ENCODE results near the gene PLEKHJ1. TPM values are rescaled to one million over a fixed set of nuclear protein-coding genes. Genes with fewer than 3 reads are reported as not detected.

The PLEKHJ1 gene
- total and polyA plus RNA-seq, 9 of the 15 experiments (the other 6 are each of a cell fraction or from before 2014, with no cell fraction given): 1.5 to 188 (median 63.9) TPM

DNA sequence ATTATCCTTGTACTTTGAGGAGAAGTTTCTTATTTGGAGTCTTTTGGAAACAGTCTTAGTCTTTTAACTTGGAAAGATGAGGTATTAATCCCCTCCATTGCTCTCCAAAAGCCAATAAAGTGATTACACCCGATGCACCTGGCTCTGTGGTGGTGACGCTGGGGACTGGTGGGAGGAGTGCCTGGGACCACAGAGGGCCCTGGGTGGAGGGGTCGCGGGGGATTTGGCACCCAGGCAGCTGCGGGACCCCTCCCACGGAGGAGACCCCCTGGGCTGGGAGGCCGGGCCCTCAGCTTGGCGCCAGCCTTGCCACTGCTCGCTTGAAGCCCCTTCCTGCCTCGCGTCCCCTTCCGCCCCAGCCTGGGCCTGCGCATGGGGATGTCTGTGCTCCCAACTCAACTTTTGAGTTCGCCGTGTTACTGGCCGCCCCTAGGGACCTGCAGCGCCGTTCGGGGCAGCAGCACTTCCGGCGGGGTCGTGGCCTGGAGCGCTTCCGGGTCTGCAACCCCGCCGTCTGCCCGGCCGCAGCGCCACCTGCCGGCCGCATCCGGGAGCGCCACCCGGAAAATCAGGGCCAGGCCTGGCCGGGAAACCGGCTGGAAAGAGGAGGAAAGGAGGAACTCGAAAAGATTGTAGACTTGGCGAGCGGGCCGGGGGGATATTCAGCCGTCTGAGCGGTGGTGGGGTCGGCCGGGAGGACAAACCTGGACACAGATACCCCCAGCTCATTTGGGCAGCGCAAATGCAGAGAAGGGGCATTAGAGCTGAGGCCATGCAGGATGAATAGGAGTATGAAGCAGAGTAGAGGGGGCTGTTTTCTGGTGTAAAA, 37.4 kb upstream of the PLEKHJ1 start (continued):
- TF ChIP-seq, protein P1, sequence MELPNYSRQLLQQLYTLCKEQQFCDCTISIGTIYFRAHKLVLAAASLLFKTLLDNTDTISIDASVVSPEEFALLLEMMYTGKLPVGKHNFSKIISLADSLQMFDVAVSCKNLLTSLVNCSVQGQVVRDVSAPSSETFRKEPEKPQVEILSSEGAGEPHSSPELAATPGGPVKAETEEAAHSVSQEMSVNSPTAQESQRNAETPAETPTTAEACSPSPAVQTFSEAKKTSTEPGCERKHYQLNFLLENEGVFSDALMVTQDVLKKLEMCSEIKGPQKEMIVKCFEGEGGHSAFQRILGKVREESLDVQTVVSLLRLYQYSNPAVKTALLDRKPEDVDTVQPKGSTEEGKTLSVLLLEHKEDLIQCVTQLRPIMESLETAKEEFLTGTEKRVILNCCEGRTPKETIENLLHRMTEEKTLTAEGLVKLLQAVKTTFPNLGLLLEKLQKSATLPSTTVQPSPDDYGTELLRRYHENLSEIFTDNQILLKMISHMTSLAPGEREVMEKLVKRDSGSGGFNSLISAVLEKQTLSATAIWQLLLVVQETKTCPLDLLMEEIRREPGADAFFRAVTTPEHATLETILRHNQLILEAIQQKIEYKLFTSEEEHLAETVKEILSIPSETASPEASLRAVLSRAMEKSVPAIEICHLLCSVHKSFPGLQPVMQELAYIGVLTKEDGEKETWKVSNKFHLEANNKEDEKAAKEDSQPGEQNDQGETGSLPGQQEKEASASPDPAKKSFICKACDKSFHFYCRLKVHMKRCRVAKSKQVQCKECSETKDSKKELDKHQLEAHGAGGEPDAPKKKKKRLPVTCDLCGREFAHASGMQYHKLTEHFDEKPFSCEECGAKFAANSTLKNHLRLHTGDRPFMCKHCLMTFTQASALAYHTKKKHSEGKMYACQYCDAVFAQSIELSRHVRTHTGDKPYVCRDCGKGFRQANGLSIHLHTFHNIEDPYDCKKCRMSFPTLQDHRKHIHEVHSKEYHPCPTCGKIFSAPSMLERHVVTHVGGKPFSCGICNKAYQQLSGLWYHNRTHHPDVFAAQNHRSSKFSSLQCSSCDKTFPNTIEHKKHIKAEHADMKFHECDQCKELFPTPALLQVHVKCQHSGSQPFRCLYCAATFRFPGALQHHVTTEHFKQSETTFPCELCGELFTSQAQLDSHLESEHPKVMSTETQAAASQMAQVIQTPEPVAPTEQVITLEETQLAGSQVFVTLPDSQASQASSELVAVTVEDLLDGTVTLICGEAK (IDR thresholded peaks at IDR 0.05): peak; percentile 99
- TF ChIP-seq, protein P1 (CRISPR knock-in tag; IDR thresholded peaks at IDR 0.05): no peak
- no peak for TF ChIP-seq ZNF184 (CRISPR knock-in tag; IDR thresholded peaks at IDR 0.05)
- TF ChIP-seq HNRNPL (IDR thresholded peaks at IDR 0.05; ENCODE audit: low read depth, low read length): no peak
- TF ChIP-seq, protein P2, sequence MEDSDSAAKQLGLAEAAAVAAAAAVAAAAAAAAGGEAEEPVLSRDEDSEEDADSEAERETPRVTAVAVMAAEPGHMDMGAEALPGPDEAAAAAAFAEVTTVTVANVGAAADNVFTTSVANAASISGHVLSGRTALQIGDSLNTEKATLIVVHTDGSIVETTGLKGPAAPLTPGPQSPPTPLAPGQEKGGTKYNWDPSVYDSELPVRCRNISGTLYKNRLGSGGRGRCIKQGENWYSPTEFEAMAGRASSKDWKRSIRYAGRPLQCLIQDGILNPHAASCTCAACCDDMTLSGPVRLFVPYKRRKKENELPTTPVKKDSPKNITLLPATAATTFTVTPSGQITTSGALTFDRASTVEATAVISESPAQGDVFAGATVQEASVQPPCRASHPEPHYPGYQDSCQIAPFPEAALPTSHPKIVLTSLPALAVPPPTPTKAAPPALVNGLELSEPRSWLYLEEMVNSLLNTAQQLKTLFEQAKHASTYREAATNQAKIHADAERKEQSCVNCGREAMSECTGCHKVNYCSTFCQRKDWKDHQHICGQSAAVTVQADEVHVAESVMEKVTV (CRISPR knock-in tag; IDR thresholded peaks at IDR 0.05): peak; percentile 77
- no peak for TF ChIP-seq SMARCB1 (IDR thresholded peaks at IDR 0.05; ENCODE audit: insufficient read length, low read depth)
- peak; percentile 77 for TF ChIP-seq ESRRA (IDR thresholded peaks at IDR 0.05; ENCODE audit: borderline replicate concordance, low read depth)
- TF ChIP-seq, protein P3, sequence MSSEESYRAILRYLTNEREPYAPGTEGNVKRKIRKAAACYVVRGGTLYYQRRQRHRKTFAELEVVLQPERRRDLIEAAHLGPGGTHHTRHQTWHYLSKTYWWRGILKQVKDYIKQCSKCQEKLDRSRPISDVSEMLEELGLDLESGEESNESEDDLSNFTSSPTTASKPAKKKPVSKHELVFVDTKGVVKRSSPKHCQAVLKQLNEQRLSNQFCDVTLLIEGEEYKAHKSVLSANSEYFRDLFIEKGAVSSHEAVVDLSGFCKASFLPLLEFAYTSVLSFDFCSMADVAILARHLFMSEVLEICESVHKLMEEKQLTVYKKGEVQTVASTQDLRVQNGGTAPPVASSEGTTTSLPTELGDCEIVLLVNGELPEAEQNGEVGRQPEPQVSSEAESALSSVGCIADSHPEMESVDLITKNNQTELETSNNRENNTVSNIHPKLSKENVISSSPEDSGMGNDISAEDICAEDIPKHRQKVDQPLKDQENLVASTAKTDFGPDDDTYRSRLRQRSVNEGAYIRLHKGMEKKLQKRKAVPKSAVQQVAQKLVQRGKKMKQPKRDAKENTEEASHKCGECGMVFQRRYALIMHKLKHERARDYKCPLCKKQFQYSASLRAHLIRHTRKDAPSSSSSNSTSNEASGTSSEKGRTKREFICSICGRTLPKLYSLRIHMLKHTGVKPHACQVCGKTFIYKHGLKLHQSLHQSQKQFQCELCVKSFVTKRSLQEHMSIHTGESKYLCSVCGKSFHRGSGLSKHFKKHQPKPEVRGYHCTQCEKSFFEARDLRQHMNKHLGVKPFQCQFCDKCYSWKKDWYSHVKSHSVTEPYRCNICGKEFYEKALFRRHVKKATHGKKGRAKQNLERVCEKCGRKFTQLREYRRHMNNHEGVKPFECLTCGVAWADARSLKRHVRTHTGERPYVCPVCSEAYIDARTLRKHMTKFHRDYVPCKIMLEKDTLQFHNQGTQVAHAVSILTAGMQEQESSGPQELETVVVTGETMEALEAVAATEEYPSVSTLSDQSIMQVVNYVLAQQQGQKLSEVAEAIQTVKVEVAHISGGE (CRISPR knock-in tag; IDR thresholded peaks at IDR 0.05): peak in 2 of 3 experiments; percentile 85 to 96; a peak in 4 of 6 replicates
- peak in 1 of 2 experiments; percentile 67; a peak in 1 of 4 replicates for TF ChIP-seq HDAC1 (IDR thresholded peaks at IDR 0.05)
- TF ChIP-seq, protein P4, sequence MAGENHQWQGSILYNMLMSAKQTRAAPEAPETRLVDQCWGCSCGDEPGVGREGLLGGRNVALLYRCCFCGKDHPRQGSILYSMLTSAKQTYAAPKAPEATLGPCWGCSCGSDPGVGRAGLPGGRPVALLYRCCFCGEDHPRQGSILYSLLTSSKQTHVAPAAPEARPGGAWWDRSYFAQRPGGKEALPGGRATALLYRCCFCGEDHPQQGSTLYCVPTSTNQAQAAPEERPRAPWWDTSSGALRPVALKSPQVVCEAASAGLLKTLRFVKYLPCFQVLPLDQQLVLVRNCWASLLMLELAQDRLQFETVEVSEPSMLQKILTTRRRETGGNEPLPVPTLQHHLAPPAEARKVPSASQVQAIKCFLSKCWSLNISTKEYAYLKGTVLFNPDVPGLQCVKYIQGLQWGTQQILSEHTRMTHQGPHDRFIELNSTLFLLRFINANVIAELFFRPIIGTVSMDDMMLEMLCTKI (IDR thresholded peaks at IDR 0.05; ENCODE audit: partially characterized antibody): no peak

All from K562 (cell line).